HepG2 (cell line): ENCODE data around the gene IKZF5. TPM values are rescaled to one million over a fixed set of nuclear protein-coding genes. Genes with fewer than 3 reads are reported as not detected.

ENCODE experiments used
- CREM ChIP-seq, 2 experiments: sonication (generic) in 1 of 2; formaldehyde crosslinking in 1 of 2; IDR thresholded peaks; 2 replicates each; pipeline versions ENCODE4 v1.4.0 to v1.6.1; 2016 to 2020; ENCODE audit warnings: antibody characterized with exemption in 1 of 2, mild to moderate bottlenecking in 1 of 2, missing genetic modification reagents in 1 of 2
- DMAP1 ChIP-seq: IDR thresholded peaks from 2 replicates; pipeline ENCODE4 v1.6.1; 2016
- DPF2 ChIP-seq: sonication (generic); formaldehyde crosslinking; IDR thresholded peaks from 2 replicates; pipeline ENCODE4 v1.4.0; 2020; ENCODE audit warnings: mild to moderate bottlenecking, low read depth, missing genetic modification reagents, borderline replicate concordance
- GTF3A ChIP-seq: sonication (generic); formaldehyde crosslinking; conservative IDR thresholded peaks from 2 replicates; pipeline ENCODE4 v1.4.0; 2020; ENCODE audit warnings: mild to moderate bottlenecking, missing genetic modification reagents
- KMT2A ChIP-seq: sonication (generic); formaldehyde crosslinking; IDR thresholded peaks from 2 replicates; pipeline ENCODE4 v1.4.0; 2020; ENCODE audit warnings: missing genetic modification reagents
- MED1 ChIP-seq: sonication (generic); formaldehyde crosslinking; IDR thresholded peaks from 2 replicates; pipeline ENCODE4 v1.4.0; 2020; ENCODE audit warnings: missing genetic modification reagents
- MTA1 ChIP-seq: sonication (generic); formaldehyde crosslinking; IDR thresholded peaks from 2 replicates; pipeline ENCODE4 v1.4.0; 2020; ENCODE audit warnings: missing genetic modification reagents, mild to moderate bottlenecking, borderline replicate concordance
- REXO4 ChIP-seq: sonication (generic); formaldehyde crosslinking; IDR thresholded peaks from 2 replicates; pipeline ENCODE4 v1.8.0; 2022; ENCODE audit warnings: missing genetic modification reagents, mild to moderate bottlenecking, borderline replicate concordance
- RFXANK ChIP-seq: IDR thresholded peaks from 2 replicates; pipeline ENCODE4 v1.6.1; 2016
- STAG1 ChIP-seq: sonication (generic); formaldehyde crosslinking; IDR thresholded peaks from 2 replicates; pipeline ENCODE4 v1.4.0; 2020; ENCODE audit warnings: missing genetic modification reagents
- ZFP36 ChIP-seq: fragments of 150-350 bp; IDR thresholded peaks from 2 replicates; pipeline ENCODE4 v1.6.1; 2018; ENCODE audit warnings: borderline replicate concordance, low read length, low read depth; ENCODE audit not compliant: partially characterized antibody
- ZNF350 ChIP-seq: sonication (generic); formaldehyde crosslinking; IDR thresholded peaks from 2 replicates; pipeline ENCODE4 v1.4.0; 2020; ENCODE audit warnings: mild to moderate bottlenecking, low read depth, missing genetic modification reagents, borderline replicate concordance
- ZNF652 ChIP-seq: IDR thresholded peaks from 2 replicates; pipeline ENCODE4 v1.6.1; 2016; ENCODE audit warnings: low read depth, borderline replicate concordance
- ZNF724P ChIP-seq: sonication (generic); formaldehyde crosslinking; IDR thresholded peaks from 2 replicates; pipeline ENCODE4 v1.8.0; 2022; ENCODE audit warnings: missing genetic modification reagents, borderline replicate concordance
- ZNF740 ChIP-seq: sonication (generic); formaldehyde crosslinking; IDR thresholded peaks from 2 replicates; pipeline ENCODE4 v1.4.0; 2020; ENCODE audit warnings: missing genetic modification reagents
- ZNF784 ChIP-seq: sonication (generic); formaldehyde crosslinking; IDR thresholded peaks from 2 replicates; pipeline ENCODE4 v1.5.1; 2020; ENCODE audit warnings: missing genetic modification reagents, mild to moderate bottlenecking, borderline replicate concordance
- ZSCAN9 ChIP-seq: IDR thresholded peaks from 2 replicates; pipeline ENCODE4 v1.6.1; 2016; ENCODE audit warnings: borderline replicate concordance
- polyA plus RNA-seq, 8 experiments: library from polyadenylated mRNA; depleted of rRNA in 3 of 8; stranded (reverse) in 7 of 8; unstranded in 1 of 8; fragments of >200 nt; fragmentation: Illumina TruSeq in 4 of 8; extraction: Trizol in 4 of 8; gene quantifications; 2 replicates each; pipeline versions ENCODE4 v1.2.1 to v1.2.3, GENCODE V29; 2011 to 2016; ENCODE audit warnings: low read depth in 4 of 8, missing spikeins in 1 of 8, mixed read lengths in 1 of 8; ENCODE audit not compliant: insufficient read depth in 1 of 8
- total RNA-seq, 5 experiments: library from RNA; depleted of rRNA; stranded (reverse); fragments of >200 nt; fragmentation: Illumina TruSeq; extraction: Trizol; gene quantifications; 2 replicates each; pipeline ENCODE4 v1.2.3, GENCODE V29; 2016; ENCODE audit warnings: low read depth in 1 of 5
- TF ChIP-seq, protein P1 (sequence below): IDR thresholded peaks from 2 replicates; pipeline ENCODE4 v1.6.1; 2016; ENCODE audit warnings: missing genetic modification reagents, missing compliant biosample characterization
- TF ChIP-seq, protein P2 (sequence below), 2 experiments: sonication (generic) in 1 of 2; formaldehyde crosslinking in 1 of 2; IDR thresholded peaks; 2 replicates each; pipeline versions ENCODE4 v1.5.1 to v1.6.1; 2011 to 2020; ENCODE audit warnings: borderline replicate concordance in 1 of 2, low read depth in 1 of 2, low read length in 1 of 2, mild to moderate bottlenecking in 1 of 2, missing genetic modification reagents in 1 of 2, moderate library complexity in 1 of 2
- TF ChIP-seq, protein P3 (sequence below): IDR thresholded peaks from 2 replicates; pipeline ENCODE4 v1.6.1; 2012; ENCODE audit warnings: low read depth, low read length, improper control_type of control experiment
- TF ChIP-seq, protein P4 (sequence below), 2 experiments: sonication (generic) in 1 of 2; formaldehyde crosslinking in 1 of 2; IDR thresholded peaks; 2 replicates each; pipeline versions ENCODE4 v1.4.0 to v1.6.1; 2018 to 2020; ENCODE audit warnings: missing genetic modification reagents in 2 of 2, borderline replicate concordance in 1 of 2, low read depth in 1 of 2, mild to moderate bottlenecking in 1 of 2, missing biosample characterization in 1 of 2
- TF ChIP-seq, protein P5 (sequence below): sonication (generic); formaldehyde crosslinking; IDR thresholded peaks from 2 replicates; pipeline ENCODE4 v1.8.0; 2022; ENCODE audit warnings: missing genetic modification reagents, low read depth, mild to moderate bottlenecking, borderline replicate concordance

IKZF5 gene
- total and polyA plus RNA-seq, 2 of the 13 experiments (the other 11 are each of a cell fraction or from before 2014, with no cell fraction given): 3.7 to 12.0 TPM

- TF ChIP-seq KMT2A (no peak), DPF2 (CRISPR knock-in tag) (no peak), ZNF724P (no peak), ZNF740 (no peak), ZNF784 (no peak), DMAP1 (CRISPR knock-in tag) (no peak), GTF3A (no peak), RFXANK (CRISPR knock-in tag) (no peak), ZNF652 (CRISPR knock-in tag) (peak; percentile 66; the same call in 1 of the 2 replicates), MTA1 (no peak), ZFP36 (no peak), REXO4 (no peak), CREM (IDR thresholded peaks at IDR 0.05) (peak; percentile 25), CREM (CRISPR knock-in tag; IDR thresholded peaks at IDR 0.05) (no peak), STAG1 (CRISPR knock-in tag) (peak; percentile 19; the same call in 1 of the 2 replicates), MED1 (CRISPR knock-in tag) (peak; percentile 20; the same call in 1 of the 2 replicates), ZSCAN9 (no peak), ZNF350 (CRISPR knock-in tag) (no peak)
- TF ChIP-seq, protein P1, sequence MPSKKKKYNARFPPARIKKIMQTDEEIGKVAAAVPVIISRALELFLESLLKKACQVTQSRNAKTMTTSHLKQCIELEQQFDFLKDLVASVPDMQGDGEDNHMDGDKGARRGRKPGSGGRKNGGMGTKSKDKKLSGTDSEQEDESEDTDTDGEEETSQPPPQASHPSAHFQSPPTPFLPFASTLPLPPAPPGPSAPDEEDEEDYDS (CRISPR knock-in tag): no peak
- TF ChIP-seq, protein P2, sequence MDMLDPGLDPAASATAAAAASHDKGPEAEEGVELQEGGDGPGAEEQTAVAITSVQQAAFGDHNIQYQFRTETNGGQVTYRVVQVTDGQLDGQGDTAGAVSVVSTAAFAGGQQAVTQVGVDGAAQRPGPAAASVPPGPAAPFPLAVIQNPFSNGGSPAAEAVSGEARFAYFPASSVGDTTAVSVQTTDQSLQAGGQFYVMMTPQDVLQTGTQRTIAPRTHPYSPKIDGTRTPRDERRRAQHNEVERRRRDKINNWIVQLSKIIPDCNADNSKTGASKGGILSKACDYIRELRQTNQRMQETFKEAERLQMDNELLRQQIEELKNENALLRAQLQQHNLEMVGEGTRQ (IDR thresholded peaks at IDR 0.05; ENCODE audit: low read depth, low read length): no peak
- TF ChIP-seq, protein P2 (CRISPR knock-in tag; IDR thresholded peaks at IDR 0.05; ENCODE audit: borderline replicate concordance): no peak
- TF ChIP-seq, protein P3, sequence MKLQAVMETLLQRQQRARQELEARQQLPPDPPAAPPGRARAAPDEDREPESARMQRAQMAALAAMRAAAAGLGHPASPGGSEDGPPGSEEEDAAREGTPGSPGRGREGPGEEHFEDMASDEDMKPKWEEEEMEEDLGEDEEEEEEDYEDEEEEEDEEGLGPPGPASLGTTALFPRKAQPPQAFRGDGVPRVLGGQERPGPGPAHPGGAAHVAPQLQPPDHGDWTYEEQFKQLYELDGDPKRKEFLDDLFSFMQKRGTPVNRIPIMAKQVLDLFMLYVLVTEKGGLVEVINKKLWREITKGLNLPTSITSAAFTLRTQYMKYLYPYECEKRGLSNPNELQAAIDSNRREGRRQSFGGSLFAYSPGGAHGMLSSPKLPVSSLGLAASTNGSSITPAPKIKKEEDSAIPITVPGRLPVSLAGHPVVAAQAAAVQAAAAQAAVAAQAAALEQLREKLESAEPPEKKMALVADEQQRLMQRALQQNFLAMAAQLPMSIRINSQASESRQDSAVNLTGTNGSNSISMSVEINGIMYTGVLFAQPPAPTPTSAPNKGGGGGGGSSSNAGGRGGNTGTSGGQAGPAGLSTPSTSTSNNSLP: peak; percentile 70
- TF ChIP-seq, protein P4, sequence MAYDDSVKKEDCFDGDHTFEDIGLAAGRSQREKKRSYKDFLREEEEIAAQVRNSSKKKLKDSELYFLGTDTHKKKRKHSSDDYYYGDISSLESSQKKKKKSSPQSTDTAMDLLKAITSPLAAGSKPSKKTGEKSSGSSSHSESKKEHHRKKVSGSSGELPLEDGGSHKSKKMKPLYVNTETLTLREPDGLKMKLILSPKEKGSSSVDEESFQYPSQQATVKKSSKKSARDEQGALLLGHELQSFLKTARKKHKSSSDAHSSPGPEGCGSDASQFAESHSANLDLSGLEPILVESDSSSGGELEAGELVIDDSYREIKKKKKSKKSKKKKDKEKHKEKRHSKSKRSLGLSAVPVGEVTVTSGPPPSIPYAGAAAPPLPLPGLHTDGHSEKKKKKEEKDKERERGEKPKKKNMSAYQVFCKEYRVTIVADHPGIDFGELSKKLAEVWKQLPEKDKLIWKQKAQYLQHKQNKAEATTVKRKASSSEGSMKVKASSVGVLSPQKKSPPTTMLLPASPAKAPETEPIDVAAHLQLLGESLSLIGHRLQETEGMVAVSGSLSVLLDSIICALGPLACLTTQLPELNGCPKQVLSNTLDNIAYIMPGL (CRISPR knock-in tag; IDR thresholded peaks at IDR 0.05; ENCODE audit: borderline replicate concordance in 1 of 2, low read depth in 1 of 2): no peak
- TF ChIP-seq, protein P5, sequence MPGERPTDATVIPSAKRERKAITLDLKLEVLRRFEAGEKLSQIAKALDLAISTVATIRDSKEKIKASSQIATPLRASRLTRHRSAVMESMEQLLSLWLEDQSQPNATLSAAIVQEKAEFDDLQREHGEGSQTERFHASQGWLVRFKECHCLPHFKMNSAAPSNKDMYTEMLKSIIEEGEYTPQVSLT (CRISPR knock-in tag): no peak
Measured at GRCh38 chr10:123021517-123021916, 12.9 kb upstream of the IKZF5 start (continued).
